WTC11 (cell line): ENCODE data around the gene BCL2A1.

Experiments
- CREM ChIP-seq: sonication (generic); formaldehyde crosslinking; IDR thresholded peaks from 2 replicates; pipeline ENCODE4 v1.8.1; 2022; ENCODE audit warnings: mild to moderate bottlenecking, missing genetic modification reagents, moderate library complexity
- CTCF ChIP-seq: fragments of 200-600 bp; IDR thresholded peaks from 2 replicates; pipeline ENCODE4 v1.8.0; 2022; ENCODE audit warnings: antibody characterized with exemption
- JAZF1 ChIP-seq: fragments of 250-450 bp; sonication (Bioruptor Pico); IDR thresholded peaks from 2 replicates; pipeline ENCODE4 v1.9.0; 2021; ENCODE audit warnings: moderate library complexity, mild to moderate bottlenecking, inconsistent platforms
- JUN ChIP-seq: sonication (generic); formaldehyde crosslinking; IDR thresholded peaks from 2 replicates; pipeline ENCODE4 v1.8.0; 2023; ENCODE audit warnings: mild to moderate bottlenecking, missing genetic modification reagents
- MAX ChIP-seq: sonication (generic); formaldehyde crosslinking; IDR thresholded peaks from 2 replicates; pipeline ENCODE4 v1.8.0; 2022; ENCODE audit warnings: mild to moderate bottlenecking, missing genetic modification reagents
- MXD4 ChIP-seq: fragments of 250-450 bp; sonication (Bioruptor Pico); IDR thresholded peaks from 2 replicates; pipeline ENCODE4 v1.8.0; 2021; ENCODE audit warnings: mild to moderate bottlenecking, moderate library complexity, borderline replicate concordance
- NFE2L1 ChIP-seq: sonication (generic); formaldehyde crosslinking; IDR thresholded peaks from 2 replicates; pipeline ENCODE4 v1.8.1; 2023; ENCODE audit warnings: missing genetic modification reagents
- TP53 ChIP-seq: sonication (generic); formaldehyde crosslinking; IDR thresholded peaks from 2 replicates; pipeline ENCODE4 v1.8.1; 2023; ENCODE audit warnings: mild to moderate bottlenecking, missing genetic modification reagents
- ZNF232 ChIP-seq: sonication (generic); formaldehyde crosslinking; IDR thresholded peaks from 2 replicates; pipeline ENCODE4 v1.8.0; 2022; ENCODE audit warnings: mild to moderate bottlenecking, missing genetic modification reagents

GRCh38 chr15:79987969-79988368 lies 17.0 kb upstream of the BCL2A1 start:
- TF ChIP-seq CTCF, result no peak
- no peak for TF ChIP-seq ZNF232 (CRISPR knock-in tag)
- no peak for TF ChIP-seq MXD4 (CRISPR knock-in tag)
- no peak for TF ChIP-seq NFE2L1 (CRISPR knock-in tag)
- no peak for TF ChIP-seq TP53
- no peak for TF ChIP-seq JAZF1 (CRISPR knock-in tag)
- no peak for TF ChIP-seq JUN (CRISPR knock-in tag)
- TF ChIP-seq CREM (CRISPR knock-in tag), result no peak
- TF ChIP-seq MAX (CRISPR knock-in tag), result no peak
